OCI-LY1 (cell line): ENCODE measurements around the gene OR10H3.

Source experiments
- EZH2 ChIP-seq: fragments of 200-600 bp; sonication (generic), shearing (Covaris generic); IDR thresholded peaks from 2 replicates; pipeline ENCODE4 v1.8.0; 2017; ENCODE audit warnings: borderline replicate concordance, mixed run types, mild to moderate bottlenecking, antibody characterized with exemption, low read length, moderate library complexity, mixed read lengths
- TF ChIP-seq, protein P1 (sequence below): fragments of 200-600 bp; sonication (generic), shearing (Covaris generic); IDR thresholded peaks from 2 replicates; pipeline ENCODE4 v1.5.1; 2017; ENCODE audit warnings: mild to moderate bottlenecking, antibody characterized with exemption, low read length, moderate library complexity, mixed read lengths

DNA sequence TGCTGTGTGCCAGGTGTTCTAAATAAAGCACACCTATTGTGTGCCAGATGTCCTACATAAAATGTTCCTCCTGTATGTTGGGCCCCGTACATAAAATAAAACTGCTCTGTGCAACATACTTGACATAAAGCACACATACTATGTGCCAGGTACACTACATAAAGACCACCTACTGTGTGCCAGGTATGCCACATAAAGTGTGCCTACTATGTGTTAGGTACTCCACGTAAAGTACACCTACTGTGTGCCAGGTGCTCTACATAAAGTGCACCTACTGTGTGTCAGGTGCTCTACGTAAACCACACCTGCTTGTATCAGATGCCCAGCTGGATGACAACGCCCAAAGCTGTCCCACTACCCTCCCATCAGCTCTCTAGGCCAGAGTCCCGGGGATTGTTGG lies 43.9 kb downstream of the OR10H3 start:
- no peak for TF ChIP-seq EZH2
- TF ChIP-seq, protein P1, sequence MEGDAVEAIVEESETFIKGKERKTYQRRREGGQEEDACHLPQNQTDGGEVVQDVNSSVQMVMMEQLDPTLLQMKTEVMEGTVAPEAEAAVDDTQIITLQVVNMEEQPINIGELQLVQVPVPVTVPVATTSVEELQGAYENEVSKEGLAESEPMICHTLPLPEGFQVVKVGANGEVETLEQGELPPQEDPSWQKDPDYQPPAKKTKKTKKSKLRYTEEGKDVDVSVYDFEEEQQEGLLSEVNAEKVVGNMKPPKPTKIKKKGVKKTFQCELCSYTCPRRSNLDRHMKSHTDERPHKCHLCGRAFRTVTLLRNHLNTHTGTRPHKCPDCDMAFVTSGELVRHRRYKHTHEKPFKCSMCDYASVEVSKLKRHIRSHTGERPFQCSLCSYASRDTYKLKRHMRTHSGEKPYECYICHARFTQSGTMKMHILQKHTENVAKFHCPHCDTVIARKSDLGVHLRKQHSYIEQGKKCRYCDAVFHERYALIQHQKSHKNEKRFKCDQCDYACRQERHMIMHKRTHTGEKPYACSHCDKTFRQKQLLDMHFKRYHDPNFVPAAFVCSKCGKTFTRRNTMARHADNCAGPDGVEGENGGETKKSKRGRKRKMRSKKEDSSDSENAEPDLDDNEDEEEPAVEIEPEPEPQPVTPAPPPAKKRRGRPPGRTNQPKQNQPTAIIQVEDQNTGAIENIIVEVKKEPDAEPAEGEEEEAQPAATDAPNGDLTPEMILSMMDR, result no peak
